Measurements from ENCODE around the gene FOXO4. TPM values are rescaled to one million over a fixed set of nuclear protein-coding genes. Genes with fewer than 3 reads are reported as not detected.

The FOXO4 gene
- total RNA-seq, 1 donor from 2014 or later, result 8.2 TPM

GRCh38 chrX:71147496-71148277 is 52.0 kb downstream of the FOXO4 start:
- DNase-seq, result no peak

DNA sequence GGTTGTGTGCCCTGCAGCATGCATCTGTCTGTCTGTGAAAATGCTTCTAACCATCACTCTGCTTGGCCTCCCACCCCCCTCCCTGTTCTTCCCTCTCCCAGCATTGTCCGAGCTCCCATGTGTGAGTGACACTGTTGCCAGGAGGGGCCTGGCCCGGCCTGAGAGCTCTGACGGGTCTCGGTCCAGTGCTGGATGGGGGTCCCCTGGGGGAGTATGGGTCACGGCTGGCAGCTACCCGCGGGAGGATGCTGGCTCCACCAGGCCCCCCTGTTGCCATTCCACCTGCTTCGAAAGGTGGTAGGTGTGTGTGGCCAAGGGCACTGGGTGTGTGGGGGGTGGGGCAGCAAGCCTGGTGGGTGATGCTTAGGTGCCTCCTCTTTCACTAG is 52.6 kb downstream of the FOXO4 start:
- no peak for DNase-seq

GRCh38 chrX:71151366-71151765 is 55.7 kb downstream of the FOXO4 start:
- DNase-seq, result no peak

Other genes with a start within 250 kb of the FOXO4 start
- gene TEX11, start 187.1 kb upstream of the FOXO4 start, total RNA-seq, result not detected in 2 replicates
- gene SLC7A3, start 164.8 kb upstream of the FOXO4 start, total RNA-seq, result not detected in 2 replicates
- gene SNX12, start 27.5 kb upstream of the FOXO4 start, total RNA-seq, result 71.5 and 85.9 TPM in 2 replicates
- not detected in 2 replicates for gene CXorf65, start 10.9 kb downstream of the FOXO4 start, total RNA-seq
- 0.51 TPM in 1 of 2 replicates, not detected in the other for gene IL2RG, start 15.7 kb downstream of the FOXO4 start, total RNA-seq
- gene MED12, start 22.7 kb downstream of the FOXO4 start, total RNA-seq, result 39.3 and 85.7 TPM in 2 replicates
- under 0.01 and 0.09 TPM in 2 replicates for gene NLGN3, start 49.0 kb downstream of the FOXO4 start, total RNA-seq
- not detected in 2 replicates for gene GJB1, start 127.4 kb downstream of the FOXO4 start, total RNA-seq
- gene ZMYM3, start 158.3 kb downstream of the FOXO4 start, total RNA-seq, result 13.8 and 25.9 TPM in 2 replicates
- gene NONO, start 187.8 kb downstream of the FOXO4 start, total RNA-seq, result 445 and 525 TPM in 2 replicates
- 1.3 and 2.0 TPM in 2 replicates for gene ITGB1BP2, start 205.9 kb downstream of the FOXO4 start, total RNA-seq